Measurements from ENCODE around the gene PPP2R5D. TPM values are rescaled to one million over a fixed set of nuclear protein-coding genes. Genes with fewer than 3 reads are reported as not detected.
"Not testable (repeated sequence)": the region's sequence is repeated elsewhere in the genome, so short reads cannot be mapped to it uniquely, and the experiment has no call there.

Gene PPP2R5D
- total RNA-seq, 1 donor from 2014 or later: 32.7 TPM

- H3K4me1 ChIP-seq: peaks cover 58% of the 10 kb centered on the region
- no peak overlapping the region for H3K4me3 ChIP-seq
- H3K27ac ChIP-seq (replicated peaks): no peak overlapping the region
- no peak for DNase-seq
- intact Hi-C loops (cut with micrococcal nuclease): no loop called here
- no peaks in the 10 kb centered on the region for H3K27me3 ChIP-seq (ENCODE audit: low read depth)
- TF ChIP-seq, protein P1, sequence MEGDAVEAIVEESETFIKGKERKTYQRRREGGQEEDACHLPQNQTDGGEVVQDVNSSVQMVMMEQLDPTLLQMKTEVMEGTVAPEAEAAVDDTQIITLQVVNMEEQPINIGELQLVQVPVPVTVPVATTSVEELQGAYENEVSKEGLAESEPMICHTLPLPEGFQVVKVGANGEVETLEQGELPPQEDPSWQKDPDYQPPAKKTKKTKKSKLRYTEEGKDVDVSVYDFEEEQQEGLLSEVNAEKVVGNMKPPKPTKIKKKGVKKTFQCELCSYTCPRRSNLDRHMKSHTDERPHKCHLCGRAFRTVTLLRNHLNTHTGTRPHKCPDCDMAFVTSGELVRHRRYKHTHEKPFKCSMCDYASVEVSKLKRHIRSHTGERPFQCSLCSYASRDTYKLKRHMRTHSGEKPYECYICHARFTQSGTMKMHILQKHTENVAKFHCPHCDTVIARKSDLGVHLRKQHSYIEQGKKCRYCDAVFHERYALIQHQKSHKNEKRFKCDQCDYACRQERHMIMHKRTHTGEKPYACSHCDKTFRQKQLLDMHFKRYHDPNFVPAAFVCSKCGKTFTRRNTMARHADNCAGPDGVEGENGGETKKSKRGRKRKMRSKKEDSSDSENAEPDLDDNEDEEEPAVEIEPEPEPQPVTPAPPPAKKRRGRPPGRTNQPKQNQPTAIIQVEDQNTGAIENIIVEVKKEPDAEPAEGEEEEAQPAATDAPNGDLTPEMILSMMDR (IDR thresholded peaks at IDR 0.05; ENCODE audit: borderline replicate concordance): no peak
- peaks cover 29% of the 10 kb centered on the region for H3K36me3 ChIP-seq
- H3K9me3 ChIP-seq (replicated peaks): no peaks in the 10 kb centered on the region
Measured at GRCh38 chr6:42987533-42988451, 3.4 kb downstream of the PPP2R5D start.

DNA sequence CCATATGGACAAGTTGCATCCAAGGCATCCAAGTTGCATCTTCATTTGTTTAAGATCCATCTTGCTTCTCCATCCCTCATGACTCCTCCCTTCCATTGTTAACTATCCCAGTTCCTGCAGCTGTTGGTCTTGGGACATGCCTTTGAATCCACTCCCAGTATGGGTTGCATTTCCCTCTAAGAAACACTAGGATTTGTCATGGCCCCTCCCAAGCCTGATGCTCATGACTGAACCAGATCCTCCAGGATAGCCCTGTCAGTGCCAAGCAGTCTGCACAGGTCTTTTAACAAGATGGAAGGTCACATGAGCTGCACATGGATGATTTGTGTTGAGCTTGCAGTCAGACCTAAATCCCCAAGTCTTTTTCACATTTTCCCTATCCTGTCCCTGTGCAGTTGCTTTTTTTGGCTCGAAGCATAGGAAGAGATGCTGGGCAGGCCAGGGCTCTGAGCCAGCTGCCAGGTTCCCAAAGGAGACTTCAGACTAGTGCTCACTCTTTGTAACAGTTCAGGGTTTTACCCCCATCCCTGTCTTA lies 4.2 kb downstream of the PPP2R5D start:
- H3K36me3 ChIP-seq: peaks cover 29% of the 10 kb centered on the region
- intact Hi-C loops (cut with micrococcal nuclease): no loop called here
- no peak for DNase-seq

DNA sequence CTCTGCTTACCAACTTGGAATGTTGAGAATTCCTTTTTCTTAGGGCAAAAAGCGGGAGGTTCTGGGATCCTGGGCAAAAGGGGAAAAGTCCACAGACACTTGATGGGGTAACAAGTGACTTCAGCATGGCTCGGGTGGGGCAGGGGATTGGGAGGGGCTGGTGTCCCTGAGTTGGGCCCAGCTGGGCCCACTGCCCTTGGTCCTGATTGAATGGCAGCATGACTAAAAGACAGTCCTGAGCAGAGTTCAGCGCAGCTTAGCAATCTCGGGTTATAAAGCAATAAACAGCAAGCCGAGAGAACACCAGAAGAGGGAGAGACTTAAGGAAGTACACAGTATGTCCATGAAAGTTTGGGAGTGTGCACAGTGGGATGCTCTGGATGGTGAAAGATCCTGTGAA lies 5.6 kb downstream of the PPP2R5D start:
- Histone ChIP-seq H3K36me3 (peaks cover 29% of the 10 kb centered on the region), H3K27me3 (ENCODE audit: low read depth) (no peaks in the 10 kb centered on the region)

More for the DNA sequence above, 4.2 kb downstream of the PPP2R5D start:
- Histone ChIP-seq H3K4me3 (no peak overlapping the region), H3K4me1 (peaks cover 54% of the 10 kb centered on the region), H3K27ac (replicated peaks) (no peak overlapping the region), H3K27me3 (ENCODE audit: low read depth) (no peaks in the 10 kb centered on the region), H3K9me3 (replicated peaks) (no peaks in the 10 kb centered on the region)
- TF ChIP-seq, protein P1 (IDR thresholded peaks at IDR 0.05; ENCODE audit: borderline replicate concordance): no peak

GRCh38 chr6:42993445-42993844 lies 9.1 kb downstream of the PPP2R5D start:
- intact Hi-C loops (cut with micrococcal nuclease): no loop called here
- H3K27ac ChIP-seq (replicated peaks): no peak overlapping the region
- H3K4me3 ChIP-seq: no peak overlapping the region
- H3K9me3 ChIP-seq (replicated peaks): no peaks in the 10 kb centered on the region
- peaks cover 8% of the 10 kb centered on the region for H3K4me1 ChIP-seq
- H3K27me3 ChIP-seq (ENCODE audit: low read depth): no peaks in the 10 kb centered on the region
- DNase-seq: no peak
- TF ChIP-seq, protein P1 (IDR thresholded peaks at IDR 0.05; ENCODE audit: borderline replicate concordance): no peak
- peaks cover 29% of the 10 kb centered on the region for H3K36me3 ChIP-seq

More for the DNA sequence above, 5.6 kb downstream of the PPP2R5D start:
- TF ChIP-seq, protein P1 (IDR thresholded peaks at IDR 0.05; ENCODE audit: borderline replicate concordance): no peak
- peaks cover 44% of the 10 kb centered on the region for H3K4me1 ChIP-seq
- DNase-seq: no peak
- H3K27ac ChIP-seq (replicated peaks): no peak overlapping the region
- intact Hi-C loops (cut with micrococcal nuclease): no loop called here
- no peak overlapping the region for H3K4me3 ChIP-seq
- H3K9me3 ChIP-seq (replicated peaks): no peaks in the 10 kb centered on the region

- no peaks in the 10 kb centered on the region for H3K9me3 ChIP-seq (replicated peaks)
- no peak overlapping the region for H3K27ac ChIP-seq (replicated peaks)
- TF ChIP-seq, protein P1 (IDR thresholded peaks at IDR 0.05; ENCODE audit: borderline replicate concordance): no peak
- H3K4me3 ChIP-seq: no peak overlapping the region
- H3K4me1 ChIP-seq: no peaks in the 10 kb centered on the region
- no peak for DNase-seq
- H3K36me3 ChIP-seq: peaks cover 7% of the 10 kb centered on the region
- intact Hi-C loops (cut with micrococcal nuclease): no loop called here
- no peaks in the 10 kb centered on the region for H3K27me3 ChIP-seq (ENCODE audit: low read depth)
Measured at GRCh38 chr6:42996513-42996912, 12.1 kb downstream of the PPP2R5D start.

- H3K27me3 ChIP-seq (ENCODE audit: low read depth); H3K9me3 ChIP-seq (replicated peaks); H3K4me3 ChIP-seq; H3K27ac ChIP-seq (replicated peaks); intact Hi-C loops (cut with micrococcal nuclease); DNase-seq; H3K4me1 ChIP-seq: not testable (repeated sequence)
- H3K36me3 ChIP-seq: peaks cover 11% of the 10 kb centered on the region
Measured at GRCh38 chr6:42998205-42998604, 13.8 kb downstream of the PPP2R5D start.
